Measurements from ENCODE around the gene SFXN5.

The SFXN5 gene

DNA sequence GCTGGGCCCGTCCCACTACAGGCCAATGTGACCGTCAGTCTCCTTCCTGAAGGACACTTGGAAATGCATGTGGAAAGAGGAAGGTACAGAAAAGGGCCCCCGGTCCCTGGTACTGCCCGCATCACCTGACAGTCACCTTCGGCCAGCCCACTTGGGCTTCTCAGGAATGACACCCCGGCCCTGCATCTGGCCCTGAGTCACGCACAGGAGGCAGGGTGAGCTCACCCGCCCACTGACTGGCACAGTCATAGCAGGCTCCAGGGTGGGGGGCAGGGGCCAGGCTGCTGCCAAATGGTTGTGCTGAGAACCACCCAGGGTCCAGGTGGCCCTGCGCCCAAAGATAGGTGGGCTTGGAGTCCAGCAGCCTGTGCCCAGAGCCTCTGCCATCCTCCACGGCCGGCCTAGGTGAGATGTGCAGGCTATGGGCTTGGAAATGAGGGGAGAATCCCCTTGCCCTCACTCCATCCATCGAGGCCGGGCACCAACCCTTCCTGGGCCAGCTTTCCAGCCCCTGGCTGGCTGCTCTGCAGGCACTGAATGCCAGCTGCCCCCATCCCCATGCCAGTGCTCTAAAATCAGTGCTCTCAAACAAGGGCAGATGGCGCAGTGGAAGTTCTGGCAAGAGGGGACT, 140.1 kb downstream of the SFXN5 start:
- H3K27ac ChIP-seq, result no peak overlapping the region
- H3K4me3 ChIP-seq, result no peak overlapping the region
- no peak for DNase-seq (ENCODE audit: low spot score)
- TF ChIP-seq, protein P1, sequence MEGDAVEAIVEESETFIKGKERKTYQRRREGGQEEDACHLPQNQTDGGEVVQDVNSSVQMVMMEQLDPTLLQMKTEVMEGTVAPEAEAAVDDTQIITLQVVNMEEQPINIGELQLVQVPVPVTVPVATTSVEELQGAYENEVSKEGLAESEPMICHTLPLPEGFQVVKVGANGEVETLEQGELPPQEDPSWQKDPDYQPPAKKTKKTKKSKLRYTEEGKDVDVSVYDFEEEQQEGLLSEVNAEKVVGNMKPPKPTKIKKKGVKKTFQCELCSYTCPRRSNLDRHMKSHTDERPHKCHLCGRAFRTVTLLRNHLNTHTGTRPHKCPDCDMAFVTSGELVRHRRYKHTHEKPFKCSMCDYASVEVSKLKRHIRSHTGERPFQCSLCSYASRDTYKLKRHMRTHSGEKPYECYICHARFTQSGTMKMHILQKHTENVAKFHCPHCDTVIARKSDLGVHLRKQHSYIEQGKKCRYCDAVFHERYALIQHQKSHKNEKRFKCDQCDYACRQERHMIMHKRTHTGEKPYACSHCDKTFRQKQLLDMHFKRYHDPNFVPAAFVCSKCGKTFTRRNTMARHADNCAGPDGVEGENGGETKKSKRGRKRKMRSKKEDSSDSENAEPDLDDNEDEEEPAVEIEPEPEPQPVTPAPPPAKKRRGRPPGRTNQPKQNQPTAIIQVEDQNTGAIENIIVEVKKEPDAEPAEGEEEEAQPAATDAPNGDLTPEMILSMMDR (IDR thresholded peaks at IDR 0.05), result no peak

DNA sequence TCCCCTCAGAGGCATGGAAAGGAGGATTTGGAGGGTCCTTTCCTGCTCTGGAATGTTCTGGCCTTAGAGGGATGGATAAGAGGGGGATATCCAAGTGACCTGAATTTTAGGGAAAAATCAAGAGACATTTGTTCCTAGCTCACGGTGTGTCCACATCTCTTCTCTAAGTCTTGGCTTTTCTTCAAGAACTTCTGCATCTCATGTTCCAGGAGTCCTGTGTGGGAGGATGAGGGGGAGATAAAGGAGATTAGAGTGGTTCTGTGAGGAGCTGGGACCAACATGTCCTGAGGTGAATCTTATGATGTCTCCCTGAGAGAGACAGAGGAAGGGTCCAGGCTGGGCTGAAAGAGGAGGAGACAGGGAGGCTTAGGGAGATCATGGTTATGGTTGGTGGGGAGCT, 142.5 kb downstream of the SFXN5 start:
- TF ChIP-seq, protein P1 (IDR thresholded peaks at IDR 0.05), result no peak
- no peak overlapping the region for H3K27ac ChIP-seq
- no peak for DNase-seq (ENCODE audit: low spot score)
- no peak overlapping the region for H3K4me3 ChIP-seq

DNA sequence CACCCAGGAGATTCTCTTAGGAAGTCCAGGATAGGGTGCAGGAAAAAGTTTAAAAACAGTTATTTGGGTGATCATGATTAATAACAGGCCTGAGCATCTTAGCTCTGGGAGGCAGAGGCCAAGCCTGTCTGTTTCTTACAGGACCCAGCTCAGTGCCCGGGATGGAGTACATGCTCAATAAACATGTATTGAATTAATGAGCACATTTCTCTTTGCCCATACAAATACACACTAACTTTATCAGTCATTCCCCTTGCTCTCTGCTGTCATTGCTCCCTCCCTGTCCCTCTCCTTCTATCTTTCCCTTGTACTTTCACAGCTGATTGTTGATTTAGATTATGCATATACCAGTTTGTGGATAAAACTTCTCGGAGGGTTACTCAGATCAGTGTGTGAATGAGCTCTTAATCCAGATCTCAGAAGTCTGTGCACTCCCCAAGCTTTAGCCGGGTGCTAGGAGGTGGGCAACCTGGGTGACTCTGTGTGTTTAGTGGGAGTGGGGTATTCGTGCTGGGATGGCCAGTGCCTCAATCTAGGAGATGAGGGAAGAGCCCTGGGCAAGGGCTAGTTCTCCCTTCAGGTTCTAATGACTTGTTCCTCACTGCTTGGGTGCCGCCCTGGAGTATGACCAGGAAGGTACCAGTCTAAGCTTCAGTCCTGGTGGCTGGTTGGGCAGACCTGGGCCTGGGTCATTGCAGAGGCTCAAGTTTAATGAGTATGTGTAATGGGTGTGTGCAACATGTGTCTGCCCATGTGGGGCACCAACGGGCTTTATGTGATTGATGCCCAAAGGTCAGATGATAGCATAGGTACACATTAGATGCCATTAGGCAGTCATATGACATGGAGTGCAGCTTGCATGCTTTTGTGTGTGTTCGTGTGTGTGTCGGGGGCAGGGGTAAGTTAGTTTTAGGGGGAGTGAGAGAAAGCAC, 143.6 kb downstream of the SFXN5 start:
- no peak overlapping the region for H3K4me3 ChIP-seq
- no peak overlapping the region for H3K27ac ChIP-seq
- DNase-seq (ENCODE audit: low spot score), result no peak
- TF ChIP-seq, protein P1 (IDR thresholded peaks at IDR 0.05), result no peak

DNA sequence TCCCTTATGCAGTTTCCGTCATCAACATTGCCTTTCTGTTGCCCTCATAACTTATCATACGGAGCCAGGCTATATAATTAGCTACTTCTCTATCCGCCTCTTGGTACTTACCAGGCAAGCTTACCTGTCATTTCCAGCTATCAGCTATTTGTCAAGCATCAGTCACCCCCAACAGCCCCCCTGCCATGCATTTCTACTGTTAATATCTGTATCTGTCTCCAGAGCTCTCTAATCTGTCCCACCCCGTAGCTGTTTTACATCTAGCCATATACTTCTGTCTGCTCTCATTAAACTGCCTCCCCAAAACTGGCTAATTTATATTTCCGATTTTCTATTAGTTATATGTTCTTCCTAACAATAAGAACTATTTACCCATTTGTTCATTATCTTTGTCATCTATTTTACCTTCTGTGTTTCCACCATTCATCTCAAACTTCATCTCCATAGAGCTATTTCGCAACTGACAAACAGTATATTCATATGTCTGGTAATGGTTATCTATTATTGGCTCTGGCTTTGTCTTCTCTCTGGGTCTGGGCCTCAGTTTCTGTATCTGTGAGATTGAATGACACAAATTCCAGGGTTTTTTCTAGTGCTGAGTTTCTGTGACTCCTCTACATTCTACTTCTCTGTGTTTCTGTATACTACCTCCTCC, 144.6 kb downstream of the SFXN5 start:
- H3K4me3 ChIP-seq, result no peak overlapping the region
- TF ChIP-seq, protein P1 (IDR thresholded peaks at IDR 0.05), result no peak
- no peak for DNase-seq (ENCODE audit: low spot score)
- H3K27ac ChIP-seq, result no peak overlapping the region

DNA sequence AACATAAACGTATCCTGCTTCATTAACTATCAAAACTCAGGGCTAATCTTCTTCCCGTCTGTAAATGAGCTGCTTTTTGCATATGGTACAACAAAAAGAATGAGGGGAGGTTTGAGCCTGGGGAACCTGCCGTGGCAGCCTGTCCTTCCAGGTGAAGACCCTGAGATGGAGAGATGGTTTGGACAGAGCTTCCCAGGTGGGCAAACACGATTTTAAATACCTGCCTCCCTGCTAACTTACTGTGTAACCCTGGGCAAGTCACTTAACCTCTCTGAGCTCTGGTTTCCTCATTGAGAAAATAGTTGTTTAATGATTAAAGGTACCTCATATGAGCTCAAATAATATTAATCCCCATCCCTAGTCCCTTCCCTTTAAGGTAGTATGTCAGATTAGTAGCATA, 145.1 kb downstream of the SFXN5 start:
- TF ChIP-seq, protein P1 (IDR thresholded peaks at IDR 0.05), result no peak
- no peak overlapping the region for H3K4me3 ChIP-seq
- DNase-seq (ENCODE audit: low spot score), result no peak
- H3K27ac ChIP-seq, result no peak overlapping the region

DNA sequence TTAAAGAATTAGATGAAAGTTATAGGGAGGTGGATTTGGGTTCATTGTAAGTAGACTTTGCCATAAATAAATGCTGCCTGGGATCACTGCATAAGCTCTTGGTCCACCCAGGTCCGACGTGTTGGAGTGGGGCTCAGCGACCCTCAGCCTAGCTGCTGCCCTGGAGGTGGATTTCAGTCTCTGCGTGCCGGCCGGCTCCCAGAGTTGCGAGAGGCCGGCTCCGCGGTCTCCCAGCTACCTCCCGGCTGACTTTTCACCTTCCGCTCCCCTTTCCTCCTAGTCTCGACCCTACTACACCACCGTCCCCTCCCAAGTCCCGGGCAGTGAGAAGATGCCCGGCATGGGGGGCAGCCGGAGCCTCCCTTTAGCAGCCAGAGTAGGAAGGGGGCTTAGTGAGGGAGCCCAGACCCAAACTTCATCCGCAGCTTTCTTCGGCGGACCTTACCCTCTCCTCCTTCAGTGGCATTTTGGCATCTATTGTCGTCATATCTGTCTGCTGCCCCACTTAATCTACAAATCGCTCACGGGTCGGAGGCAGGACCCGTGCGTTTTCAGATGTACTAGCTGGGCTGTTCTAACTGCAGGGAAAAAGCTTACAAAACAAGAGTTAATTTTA, 146.1 kb downstream of the SFXN5 start:
- TF ChIP-seq, protein P1 (IDR thresholded peaks at IDR 0.05), result no peak
- no peak overlapping the region for H3K4me3 ChIP-seq
- DNase-seq (ENCODE audit: low spot score), result no peak
- H3K27ac ChIP-seq, result no peak overlapping the region
